Stimulated activated CD4-positive, alpha-beta T cell treated with anti-CD3 and anti-CD28 coated beads, Interleukin-2, amount 100 ng/mL, for 4 hours (primary cell): ENCODE results near the gene MMP2.

Source experiments
- DNase-seq: peaks from one replicate; pipeline ENCODE4 v3.0.0-alpha.2; 2020; ENCODE audit warnings: low read depth

MMP2 gene

GRCh38 chr16:55469821-55470532 lies 9.0 kb upstream of the MMP2 start:
- DNase-seq: no peak

GRCh38 chr16:55470533-55471371 lies 8.2 kb upstream of the MMP2 start:
- no peak for DNase-seq

- no peak for DNase-seq
These were observed 7.4 kb upstream of the MMP2 start for GRCh38 chr16:55471448-55472097.

GRCh38 chr16:55473587-55473986 lies 5.4 kb upstream of the MMP2 start:
- no peak for DNase-seq

GRCh38 chr16:55474821-55475220 lies 4.2 kb upstream of the MMP2 start:
- no peak for DNase-seq

GRCh38 chr16:55475919-55476318 lies 3.1 kb upstream of the MMP2 start:
- no peak for DNase-seq

GRCh38 chr16:55476625-55477533 lies 2.1 kb upstream of the MMP2 start:
- no peak for DNase-seq

GRCh38 chr16:55477736-55478135 lies 1.3 kb upstream of the MMP2 start:
- no peak for DNase-seq

- DNase-seq: no peak
These were observed 587 bp downstream of the MMP2 start for GRCh38 chr16:55479430-55480140.

- DNase-seq: no peak
These were observed 1.2 kb downstream of the MMP2 start for GRCh38 chr16:55480228-55480655.

- DNase-seq: no peak
These were observed 2.0 kb downstream of the MMP2 start for GRCh38 chr16:55481023-55481422.

GRCh38 chr16:55482056-55482455 lies 3.1 kb downstream of the MMP2 start:
- no peak for DNase-seq

GRCh38 chr16:55487048-55487803 lies 8.2 kb downstream of the MMP2 start:
- DNase-seq: no peak

GRCh38 chr16:55488306-55488705 lies 9.3 kb downstream of the MMP2 start:
- DNase-seq: no peak

- no peak for DNase-seq
These were observed 10.3 kb downstream of the MMP2 start for GRCh38 chr16:55489119-55489955.

GRCh38 chr16:55489956-55490265 lies 10.9 kb downstream of the MMP2 start:
- DNase-seq: no peak

- no peak for DNase-seq
These were observed 11.3 kb downstream of the MMP2 start for GRCh38 chr16:55490301-55490700.

- no peak for DNase-seq
These were observed 12.7 kb downstream of the MMP2 start for GRCh38 chr16:55491691-55492090.

- no peak for DNase-seq
These were observed 13.9 kb downstream of the MMP2 start for GRCh38 chr16:55492756-55493380.
